ENCODE measurements around the gene ATP7B. TPM values are rescaled to one million over a fixed set of nuclear protein-coding genes. Genes with fewer than 3 reads are reported as not detected.

ATP7B gene
- total and polyA plus RNA-seq, 2 of the 4 experiments (the other 2 are of a cell fraction) = 2.7 to 2.9 TPM

DNA sequence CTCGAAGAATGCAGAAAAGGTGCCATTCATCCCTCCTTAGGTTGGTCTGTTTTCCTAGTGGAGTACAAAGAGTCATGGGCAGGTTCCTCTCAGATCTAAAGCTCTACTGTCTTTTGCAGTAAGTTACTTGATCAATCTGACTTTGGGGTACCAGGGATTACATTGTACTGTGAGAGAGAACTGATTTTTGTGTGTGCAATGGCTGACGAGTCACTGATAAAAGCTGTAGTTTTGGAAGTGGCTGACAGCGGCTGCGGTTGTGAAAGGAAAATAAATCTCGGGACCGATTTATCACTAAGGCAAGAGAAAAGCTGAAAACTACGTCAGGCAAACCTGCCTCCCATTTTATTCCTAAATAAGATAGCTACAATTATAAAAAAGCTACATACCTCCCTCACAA lies 40.1 kb upstream of the ATP7B start:
- no TSS peak for BruUV-seq (replicated peaks)
- Histone ChIP-seq H4K5ac (ENCODE audit: low read depth, low read length) (no peak overlapping the region), H3K56ac (ENCODE audit: extremely low read depth, insufficient read depth, low read length) (no peak overlapping the region), H2AK5ac (ENCODE audit: low read depth, low read length) (no peak overlapping the region), H2BK5ac (ENCODE audit: low read depth, low read length, poor library complexity, severe bottlenecking) (no peak overlapping the region), H2AFZ (replicated peaks; ENCODE audit: low read length, poor library complexity) (no peak overlapping the region), H3K9me3 (ENCODE audit: control insufficient read depth, insufficient read depth, low read length) (no peaks in the 10 kb centered on the region), H3K18ac (ENCODE audit: low read depth, low read length) (no peak overlapping the region), H2AK9ac (replicated peaks; ENCODE audit: low read depth, low read length, poor library complexity) (no peak overlapping the region), H3K4ac (ENCODE audit: low read depth, low read length) (no peak overlapping the region), H2BK15ac (ENCODE audit: low read depth, low read length) (no peak overlapping the region), H3K27ac (ENCODE audit: insufficient read depth, low read length) (no peak overlapping the region), H3K79me1 (ENCODE audit: low read depth in 1 of 2, low read length in 2 of 2) (no peaks in the 10 kb centered on the region), H3K27me3 (ENCODE audit: control insufficient read depth, insufficient read depth, low read length) (no peaks in the 10 kb centered on the region), H3K14ac (replicated peaks; ENCODE audit: low read depth, low read length) (no peak overlapping the region), H2BK120ac (ENCODE audit: low read depth, low read length) (no peak overlapping the region), H3K4me3 (ENCODE audit: insufficient read depth, low read depth, low read length) (no peak overlapping the region), H3K9me1 (ENCODE audit: insufficient read depth, low read length) (no peaks in the 10 kb centered on the region), H3K36me3 (ENCODE audit: control insufficient read depth, insufficient read depth, low read length) (no peaks in the 10 kb centered on the region), H3K4me2 (ENCODE audit: low read depth, low read length) (no peak overlapping the region), H3K9ac (ENCODE audit: low read depth, low read length) (no peak overlapping the region), H3K4me1 (ENCODE audit: control insufficient read depth, insufficient read depth, low read length) (no peaks in the 10 kb centered on the region), H2BK20ac (ENCODE audit: low read depth, low read length) (no peak overlapping the region), H4K20me1 (ENCODE audit: insufficient read depth, low read length) (no peaks in the 10 kb centered on the region), H4K91ac (ENCODE audit: insufficient read depth, low read depth, low read length) (no peak overlapping the region), H4K8ac (ENCODE audit: low read depth in 2 of 2, low read length in 2 of 2) (no peak overlapping the region), H3K23ac (ENCODE audit: low read depth, low read length) (no peak overlapping the region)
- in situ Hi-C loops (cut with MboI; ENCODE audit: low sequenced_read_pairs) = loop anchor here (5.0 kb wide), 1 partner anchor 69 kb away; no protein-coding TSS in a partner anchor
- WGBS, 2 experiments (ENCODE audit: extremely low coverage in 2 of 2, insufficient read length in 1 of 2) = 67% methylated on average over 3 of the region's 7 CpGs; no CpG with 5 or more reads in 1 of the 2 experiments
- DNase-seq = no peak
- CTCF ChIA-PET = no interaction called here
- dilution Hi-C loops (cut with HindIII; ENCODE audit: low sequenced_read_pairs, unreplicated experiment) = no loop called here
- no peak for ATAC-seq (ENCODE audit: low read depth)
- intact Hi-C loops (cut with micrococcal nuclease) = no loop called here
- no peak for TF ChIP-seq MAZ (IDR thresholded peaks at IDR 0.05; ENCODE audit: borderline replicate concordance, low read depth, low read length)
- TF ChIP-seq RFX5 (IDR thresholded peaks at IDR 0.05; ENCODE audit: low read depth, low read length) = no peak
- TF ChIP-seq POLR2A (IDR thresholded peaks at IDR 0.05; ENCODE audit: low read depth, low read length) = no peak
- TF ChIP-seq, protein P1, sequence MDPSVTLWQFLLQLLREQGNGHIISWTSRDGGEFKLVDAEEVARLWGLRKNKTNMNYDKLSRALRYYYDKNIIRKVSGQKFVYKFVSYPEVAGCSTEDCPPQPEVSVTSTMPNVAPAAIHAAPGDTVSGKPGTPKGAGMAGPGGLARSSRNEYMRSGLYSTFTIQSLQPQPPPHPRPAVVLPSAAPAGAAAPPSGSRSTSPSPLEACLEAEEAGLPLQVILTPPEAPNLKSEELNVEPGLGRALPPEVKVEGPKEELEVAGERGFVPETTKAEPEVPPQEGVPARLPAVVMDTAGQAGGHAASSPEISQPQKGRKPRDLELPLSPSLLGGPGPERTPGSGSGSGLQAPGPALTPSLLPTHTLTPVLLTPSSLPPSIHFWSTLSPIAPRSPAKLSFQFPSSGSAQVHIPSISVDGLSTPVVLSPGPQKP (IDR thresholded peaks at IDR 0.05; ENCODE audit: borderline replicate concordance, low read depth, low read length) = no peak
- POLR2A ChIA-PET (ENCODE audit: unreplicated experiment) = no interaction called here

All from IMR-90 (cell line).